ENCODE measurements around the gene FILIP1L. TPM values are rescaled to one million over a fixed set of nuclear protein-coding genes. Genes with fewer than 3 reads are reported as not detected.

FILIP1L gene
- total and polyA plus RNA-seq, 2 of the 8 experiments (the other 6 are each of a cell fraction or from before 2014, with no cell fraction given), result 0.06 to 0.09 TPM

DNA sequence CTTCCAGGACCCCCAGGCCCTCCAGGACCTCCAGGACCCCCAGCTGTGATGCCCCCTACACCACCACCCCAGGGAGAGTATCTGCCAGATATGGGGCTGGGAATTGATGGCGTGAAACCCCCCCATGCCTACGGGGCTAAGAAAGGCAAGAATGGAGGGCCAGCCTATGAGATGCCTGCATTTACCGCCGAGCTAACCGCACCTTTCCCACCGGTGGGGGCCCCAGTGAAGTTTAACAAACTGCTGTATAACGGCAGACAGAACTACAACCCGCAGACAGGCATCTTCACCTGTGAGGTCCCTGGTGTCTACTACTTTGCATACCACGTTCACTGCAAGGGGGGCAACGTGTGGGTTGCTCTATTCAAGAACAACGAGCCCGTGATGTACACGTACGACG, 318.7 kb downstream of the FILIP1L start (continued):
- no peak for TF ChIP-seq SAP30 (IDR thresholded peaks at IDR 0.05; ENCODE audit: insufficient read depth, insufficient replicate concordance, low read length)
- no peak for TF ChIP-seq EZH2 (IDR thresholded peaks at IDR 0.05; ENCODE audit: low read depth, low read length, severe bottlenecking)
- TF ChIP-seq KDM4A (IDR thresholded peaks at IDR 0.05; ENCODE audit: low read depth, low read length, severe bottlenecking), result no peak
- no peak for TF ChIP-seq CEBPB (IDR thresholded peaks at IDR 0.05; ENCODE audit: low read depth, low read length)
- no peak for TF ChIP-seq SRF (IDR thresholded peaks at IDR 0.05; ENCODE audit: low read depth, low read length)
- no peak for TF ChIP-seq GABPA (IDR thresholded peaks at IDR 0.05; ENCODE audit: borderline replicate concordance, insufficient read depth, low read length)

All from H1 (cell line).